CD8-positive, alpha-beta memory T cell (primary cell): Measurements from ENCODE around the gene ATP5F1D. TPM values are rescaled to one million over a fixed set of nuclear protein-coding genes. Genes with fewer than 3 reads are reported as not detected.

Source experiments
- CTCF ChIA-PET: fragments of 350-600 bp; sonication (Branson Sonifier 250); formaldehyde crosslinking; loops from one replicate; lab custom pipeline; 2021; ENCODE audit warnings: antibody characterized with exemption; lab: Charles Lee
- POLR2A ChIA-PET: fragments of 350-600 bp; sonication (Branson Sonifier 250); formaldehyde crosslinking; loops from one replicate; lab custom pipeline; 2021; ENCODE audit warnings: antibody characterized with exemption; lab: Charles Lee
- DNase-seq, 5 donors: peaks; one replicate each; pipeline versions ENCODE4 v3.0.0 to v3.0.0-alpha.2; 2020 to 2022; ENCODE audit warnings: mixed read lengths in 1 of 5
- H3K27ac ChIP-seq: one replicate; pipeline ENCODE4 v1.7.0; 2013; ENCODE audit warnings: low read depth, mild to moderate bottlenecking, low read length, moderate library complexity
- H3K27me3 ChIP-seq: 2 replicates; pipeline ENCODE4 v1.7.0; 2013; ENCODE audit warnings: low read length, mild to moderate bottlenecking; ENCODE audit not compliant: insufficient read depth, poor library complexity, severe bottlenecking
- H3K36me3 ChIP-seq: 2 replicates; pipeline ENCODE4 v1.7.0; 2013; ENCODE audit warnings: mild to moderate bottlenecking, low read length, moderate library complexity; ENCODE audit not compliant: insufficient read depth
- H3K4me1 ChIP-seq: 2 replicates; pipeline ENCODE4 v1.7.0; 2013; ENCODE audit warnings: mild to moderate bottlenecking, low read length, moderate library complexity; ENCODE audit not compliant: insufficient read depth
- H3K4me3 ChIP-seq: 2 replicates; pipeline ENCODE4 v1.7.0; 2013; ENCODE audit warnings: mild to moderate bottlenecking, low read length
- H3K9me3 ChIP-seq: 2 replicates; pipeline ENCODE4 v1.7.0; 2013; ENCODE audit warnings: mild to moderate bottlenecking, low read length
- H3K27ac Mint-ChIP-seq, 8 donors: one replicate each; pipeline ENCODE4 v1.8.0; 2020 to 2021; ENCODE audit warnings: mixed read lengths in 8 of 8, mild to moderate bottlenecking in 6 of 8, inconsistent platforms in 3 of 8, moderate library complexity in 3 of 8
- H3K27me3 Mint-ChIP-seq, 2 donors: one replicate each; pipeline ENCODE4 v1.8.0; 2020 to 2021; ENCODE audit warnings: mixed read lengths in 2 of 2, mild to moderate bottlenecking in 1 of 2, moderate library complexity in 1 of 2
- H3K36me3 Mint-ChIP-seq, 3 donors: one replicate each; pipeline ENCODE4 v1.8.0; 2020 to 2021; ENCODE audit warnings: mixed read lengths in 3 of 3, inconsistent platforms in 1 of 3, mild to moderate bottlenecking in 1 of 3
- H3K4me1 Mint-ChIP-seq, 3 donors: one replicate each; pipeline ENCODE4 v1.8.0; 2020 to 2021; ENCODE audit warnings: mixed read lengths in 3 of 3, inconsistent platforms in 1 of 3, mild to moderate bottlenecking in 1 of 3
- H3K4me3 Mint-ChIP-seq, 7 donors: one replicate each; pipeline ENCODE4 v1.8.0; 2020 to 2021; ENCODE audit warnings: mixed read lengths in 7 of 7, mild to moderate bottlenecking in 6 of 7, moderate library complexity in 4 of 7, inconsistent platforms in 2 of 7
- H3K9me3 Mint-ChIP-seq, 5 donors: one replicate each; pipeline ENCODE4 v1.8.0; 2020 to 2022; ENCODE audit warnings: mixed read lengths in 5 of 5, mild to moderate bottlenecking in 3 of 5, moderate library complexity in 2 of 5, inconsistent platforms in 1 of 5
- polyA plus RNA-seq: library from polyadenylated mRNA; unstranded; fragments of 300-500 nt; fragmentation: Illumina TruSeq; gene quantifications from one replicate; pipeline ENCODE4 v1.2.3, GENCODE V29; 2021
- total RNA-seq, 2 experiments: library from RNA; stranded (reverse); gene quantifications; one replicate each; pipeline ENCODE4 v1.2.3, GENCODE V29; 2021

The ATP5F1D gene
- total and polyA plus RNA-seq, 3 experiments from 2014 or later, result 179 to 271 (median 180) TPM

- Histone ChIP-seq H3K27ac (no peak overlapping the region), H3K9me3 (no peaks in the 10 kb centered on the region), H3K27me3 (no peaks in the 10 kb centered on the region), H3K4me1 (no peaks in the 10 kb centered on the region), H3K36me3 (no peaks in the 10 kb centered on the region), H3K4me3 (no peak overlapping the region)
- peaks cover 0 to 4% (median 0%) of the 10 kb centered on the region in 3 donors for H3K4me1 Mint-ChIP-seq
- CTCF ChIA-PET, result interaction anchor here (0.9 to 1.2 kb wide), 2 partner anchors 34 to 119 kb away, joined by 3 to 4 read pairs; no protein-coding TSS in a partner anchor
- POLR2A ChIA-PET, result interaction anchor here (1.0 kb wide), 1 partner anchor 36 kb away, joined by 3 read pairs; the partner anchor contains the start of gene CIRBP
- H3K4me3 Mint-ChIP-seq, result peak overlapping the region in 1 of 7 donors; percentile 68
- no peaks in the 10 kb centered on the region for H3K36me3 Mint-ChIP-seq
- no peak for DNase-seq
- H3K9me3 Mint-ChIP-seq, result no peaks in the 10 kb centered on the region
- H3K27ac Mint-ChIP-seq, result peak overlapping the region in 4 of 8 donors; percentile 35 to 70 (median 44)
- H3K27me3 Mint-ChIP-seq, result peaks cover 0 to 1% of the 10 kb centered on the region in 2 donors
Measured at GRCh38 chr19:1232652-1233072, 8.9 kb upstream of the ATP5F1D start.

GRCh38 chr19:1233115-1233667 lies 8.4 kb upstream of the ATP5F1D start:
- Histone ChIP-seq H3K4me3 (no peak overlapping the region), H3K9me3 (no peaks in the 10 kb centered on the region), H3K27me3 (no peaks in the 10 kb centered on the region), H3K4me1 (peaks cover 1% of the 10 kb centered on the region), H3K27ac (no peak overlapping the region), H3K36me3 (no peaks in the 10 kb centered on the region)
- Mint-ChIP-seq H3K27me3 (peaks cover under 1 to 2% of the 10 kb centered on the region in 2 donors), H3K4me1 (peaks cover 0 to 5% (median under 1%) of the 10 kb centered on the region in 3 donors), H3K4me3 (no peak overlapping the region), H3K36me3 (no peaks in the 10 kb centered on the region), H3K9me3 (no peaks in the 10 kb centered on the region), H3K27ac (no peak overlapping the region)
- POLR2A ChIA-PET, result no interaction called here
- CTCF ChIA-PET, result interaction anchor here (0.9 kb wide), 1 partner anchor 33 kb away, joined by 3 read pairs; no protein-coding TSS in a partner anchor
- DNase-seq, result peak in 1 of 5 donors; percentile 47

GRCh38 chr19:1234051-1234954 lies 7.2 kb upstream of the ATP5F1D start:
- ChIA-PET CTCF (no interaction called here), POLR2A (no interaction called here)
- Histone ChIP-seq H3K36me3 (no peaks in the 10 kb centered on the region), H3K4me3 (no peak overlapping the region), H3K27me3 (no peaks in the 10 kb centered on the region), H3K4me1 (peaks cover 7% of the 10 kb centered on the region), H3K9me3 (no peaks in the 10 kb centered on the region), H3K27ac (no peak overlapping the region)
- no peaks in the 10 kb centered on the region for H3K36me3 Mint-ChIP-seq
- DNase-seq, result no peak
- no peaks in the 10 kb centered on the region for H3K9me3 Mint-ChIP-seq
- peaks cover 6 to 8% of the 10 kb centered on the region in 2 donors for H3K27me3 Mint-ChIP-seq
- no peak overlapping the region for H3K4me3 Mint-ChIP-seq
- peaks cover 7 to 16% (median 9%) of the 10 kb centered on the region in 3 donors for H3K4me1 Mint-ChIP-seq
- H3K27ac Mint-ChIP-seq, result peak overlapping the region in 1 of 8 donors; percentile 81

GRCh38 chr19:1234955-1235380 lies 6.6 kb upstream of the ATP5F1D start:
- Mint-ChIP-seq H3K27ac (peak overlapping the region in 1 of 8 donors; percentile 81), H3K4me1 (peaks cover 7 to 22% (median 9%) of the 10 kb centered on the region in 3 donors), H3K36me3 (no peaks in the 10 kb centered on the region), H3K27me3 (peaks cover 6 to 8% of the 10 kb centered on the region in 2 donors), H3K9me3 (no peaks in the 10 kb centered on the region), H3K4me3 (peak overlapping the region in 1 of 7 donors; percentile 24)
- H3K4me3 ChIP-seq, result no peak overlapping the region
- CTCF ChIA-PET, result no interaction called here
- no peaks in the 10 kb centered on the region for H3K9me3 ChIP-seq
- H3K4me1 ChIP-seq, result peaks cover 11% of the 10 kb centered on the region
- no peaks in the 10 kb centered on the region for H3K27me3 ChIP-seq
- POLR2A ChIA-PET, result no interaction called here
- H3K27ac ChIP-seq, result no peak overlapping the region
- no peak for DNase-seq
- no peaks in the 10 kb centered on the region for H3K36me3 ChIP-seq

GRCh38 chr19:1235625-1236538 lies 5.7 kb upstream of the ATP5F1D start:
- peaks cover 9 to 25% (median 11%) of the 10 kb centered on the region in 3 donors for H3K4me1 Mint-ChIP-seq
- no peak for DNase-seq
- Histone ChIP-seq H3K27ac (no peak overlapping the region), H3K9me3 (no peaks in the 10 kb centered on the region), H3K27me3 (no peaks in the 10 kb centered on the region), H3K4me3 (no peak overlapping the region), H3K36me3 (no peaks in the 10 kb centered on the region), H3K4me1 (peaks cover 17% of the 10 kb centered on the region)
- no peak overlapping the region for H3K27ac Mint-ChIP-seq
- peak overlapping the region in 1 of 7 donors; percentile 32 for H3K4me3 Mint-ChIP-seq
- peaks cover 6 to 8% of the 10 kb centered on the region in 2 donors for H3K27me3 Mint-ChIP-seq
- ChIA-PET CTCF (no interaction called here), POLR2A (no interaction called here)
- no peaks in the 10 kb centered on the region for H3K36me3 Mint-ChIP-seq
- H3K9me3 Mint-ChIP-seq, result no peaks in the 10 kb centered on the region

- Mint-ChIP-seq H3K27me3 (peaks cover 6 to 8% of the 10 kb centered on the region in 2 donors), H3K4me3 (no peak overlapping the region), H3K4me1 (peaks cover 15 to 32% (median 16%) of the 10 kb centered on the region in 3 donors), H3K27ac (no peak overlapping the region), H3K9me3 (no peaks in the 10 kb centered on the region), H3K36me3 (peaks cover 0 to 2% (median 0%) of the 10 kb centered on the region in 3 donors)
- Histone ChIP-seq H3K36me3 (no peaks in the 10 kb centered on the region), H3K9me3 (no peaks in the 10 kb centered on the region), H3K4me1 (peaks cover 23% of the 10 kb centered on the region), H3K27me3 (no peaks in the 10 kb centered on the region), H3K27ac (no peak overlapping the region), H3K4me3 (no peak overlapping the region)
- DNase-seq, result no peak
- POLR2A ChIA-PET, result no interaction called here
- CTCF ChIA-PET, result no interaction called here
Measured at GRCh38 chr19:1236576-1236975, 5.0 kb upstream of the ATP5F1D start.

GRCh38 chr19:1237027-1237659 lies 4.4 kb upstream of the ATP5F1D start:
- H3K27me3 Mint-ChIP-seq, result peaks cover 6 to 8% of the 10 kb centered on the region in 2 donors
- Histone ChIP-seq H3K27me3 (no peaks in the 10 kb centered on the region), H3K27ac (no peak overlapping the region), H3K4me1 (peaks cover 24% of the 10 kb centered on the region), H3K36me3 (no peaks in the 10 kb centered on the region), H3K4me3 (no peak overlapping the region), H3K9me3 (no peaks in the 10 kb centered on the region)
- no peak for DNase-seq
- no peak overlapping the region for H3K27ac Mint-ChIP-seq
- ChIA-PET CTCF (no interaction called here), POLR2A (no interaction called here)
- no peaks in the 10 kb centered on the region for H3K9me3 Mint-ChIP-seq
- peaks cover 0 to 3% (median 0%) of the 10 kb centered on the region in 3 donors for H3K36me3 Mint-ChIP-seq
- peak overlapping the region in 2 of 7 donors; percentile 34 to 59 for H3K4me3 Mint-ChIP-seq
- peaks cover 16 to 35% (median 18%) of the 10 kb centered on the region in 3 donors for H3K4me1 Mint-ChIP-seq
